NT2/D1 (cell line): ENCODE results near the gene C8G.

Experiments
- SUZ12 ChIP-seq: IDR thresholded peaks from 2 replicates; pipeline ENCODE4 v1.6.1; 2011; ENCODE audit not compliant: insufficient read length, insufficient read depth; ENCODE audit errors: extremely low read depth
- YY1 ChIP-seq: IDR thresholded peaks from 2 replicates; pipeline ENCODE4 v1.6.1; 2011; ENCODE audit not compliant: insufficient read length, insufficient read depth
- ZNF274 ChIP-seq: IDR thresholded peaks from 2 replicates; pipeline ENCODE4 v1.6.1; 2011; ENCODE audit warnings: mild to moderate bottlenecking, low read depth, low read length

- TF ChIP-seq ZNF274: no peak
- TF ChIP-seq YY1: no peak
- no peak for TF ChIP-seq SUZ12
Measured at GRCh38 chr9:136931611-136932130, 13.4 kb upstream of the C8G start.
